SU-DHL-6 (cell line): ENCODE results near the gene MUCL3.

Source experiments
- CTCF ChIP-seq: fragments of 200-600 bp; sonication (generic); IDR thresholded peaks from one replicate; pipeline ENCODE4 v1.5.1; 2017; ENCODE audit warnings: antibody characterized with exemption, mild to moderate bottlenecking, low read length, moderate library complexity; ENCODE audit not compliant: insufficient read depth, poor library complexity, severe bottlenecking
- EZH2phosphoT487 ChIP-seq: fragments of 200-600 bp; sonication (generic), shearing (Covaris generic); conservative IDR thresholded peaks from 2 replicates; pipeline ENCODE4 v1.6.1; 2018; ENCODE audit warnings: mild to moderate bottlenecking, antibody characterized with exemption, low read length, moderate library complexity, mixed read lengths

GRCh38 chr6:30891450-30891723 lies 49.4 kb upstream of the MUCL3 start:
- TF ChIP-seq CTCF (no peak), EZH2phosphoT487 (no peak)
